Activated naive CD4-positive, alpha-beta T cell (primary cell): ENCODE results near the gene COX5A.

Experiments
- DNase-seq, 4 experiments: peaks; one replicate each; lab custom pipeline; 2025; lab: John Stamatoyannopoulos, UW

Gene COX5A

GRCh38 chr15:74937590-74938371 is at the start of gene COX5A:
COX5A (minus strand) TSS chr15:74938073; CDS start chr15:74938014, 59 bp downstream.
- peak; percentile 59 to 87 (median 78) for DNase-seq

DNA sequence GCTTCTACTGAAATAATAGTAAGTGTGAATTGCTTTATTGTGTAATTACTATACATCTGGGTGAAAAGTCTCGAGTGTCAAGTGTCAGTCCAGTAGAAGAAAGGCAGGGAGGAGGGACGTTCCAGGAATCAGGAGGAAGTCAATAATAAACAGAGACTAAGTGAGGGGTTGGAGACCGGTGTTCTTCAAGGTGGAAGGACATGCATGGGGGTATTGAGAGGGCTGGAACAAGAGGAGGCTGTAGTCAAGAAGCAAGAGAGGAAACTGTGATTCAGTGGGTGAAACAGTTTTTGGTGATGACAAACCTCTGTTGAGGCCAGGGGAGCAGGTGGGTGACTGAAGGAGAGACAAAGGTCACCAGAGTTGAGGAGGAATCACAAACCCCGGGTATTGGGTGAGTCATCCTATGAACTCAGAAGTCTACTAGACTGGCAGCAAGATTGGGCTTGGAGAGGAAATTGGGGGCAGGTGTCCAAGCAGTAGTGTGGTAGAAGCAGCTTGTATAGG is 45.9 kb upstream of the COX5A start:
- DNase-seq = no peak

DNA sequence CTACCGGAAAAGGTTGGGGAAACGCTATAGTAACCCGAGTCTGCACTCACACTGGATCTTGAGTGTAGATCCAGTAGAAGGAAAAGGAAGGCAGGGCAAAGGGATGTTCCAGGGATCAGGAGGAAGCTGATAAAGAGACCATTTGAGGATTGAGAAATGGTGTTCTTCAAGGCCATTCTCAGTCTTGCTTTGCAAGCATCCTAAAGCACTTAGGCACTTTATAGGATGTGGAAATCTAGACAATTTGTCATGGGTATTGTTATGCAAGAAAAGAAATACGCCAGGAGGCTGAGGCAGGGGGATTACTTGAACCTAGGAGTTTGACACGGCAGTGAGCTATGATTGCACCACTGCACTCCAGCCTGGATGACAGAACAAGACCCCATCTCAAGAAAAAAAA is 44.3 kb upstream of the COX5A start:
- DNase-seq = no peak

- DNase-seq = peak in 2 of 4 experiments; percentile 15 to 35
These were observed 40.6 kb upstream of the COX5A start for GRCh38 chr15:74978503-74978902.

- DNase-seq = no peak
These were observed 40.2 kb upstream of the COX5A start for GRCh38 chr15:74978077-74978476.

GRCh38 chr15:74977599-74977998 is 39.7 kb upstream of the COX5A start:
- no peak for DNase-seq

DNA sequence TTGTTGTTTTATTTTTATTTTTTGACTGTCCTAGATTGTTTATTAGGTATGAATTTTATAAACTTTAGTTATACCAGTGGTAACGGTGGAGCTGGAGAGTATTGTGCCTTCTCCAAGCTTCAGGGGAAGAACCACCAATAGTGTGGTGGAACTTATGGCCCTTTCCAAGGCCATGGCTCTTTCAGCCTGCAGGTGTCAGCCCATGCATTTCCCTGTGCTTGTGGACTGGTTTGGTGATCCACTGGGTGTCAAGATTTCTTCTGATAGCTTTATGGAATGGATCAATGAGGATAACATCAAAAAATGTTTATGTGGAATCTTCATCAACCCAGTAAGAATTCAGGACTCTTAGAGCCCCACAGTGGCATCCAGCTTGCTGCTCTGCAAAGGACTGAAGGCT is 38.3 kb upstream of the COX5A start:
- no peak for DNase-seq

DNA sequence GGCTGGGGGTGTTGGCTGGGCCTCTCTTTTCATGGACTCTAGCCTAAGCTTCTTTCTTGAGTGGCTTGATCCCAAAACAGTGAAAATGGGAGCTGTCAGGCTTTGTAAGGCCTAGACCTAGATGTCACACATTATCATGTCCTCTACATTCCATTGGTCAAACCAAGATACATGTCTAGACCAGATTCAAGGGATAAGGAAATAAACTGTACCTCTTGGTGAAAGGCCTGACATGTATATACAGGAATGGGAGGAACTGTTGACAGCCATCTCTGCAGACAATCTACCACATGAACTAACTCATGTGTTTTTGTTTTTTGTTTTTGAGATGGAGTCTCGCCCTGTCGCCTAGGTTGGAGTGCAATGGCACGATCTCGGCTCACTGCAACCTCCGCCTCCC is 29.8 kb upstream of the COX5A start:
- no peak for DNase-seq

- no peak for DNase-seq
These were observed 26.9 kb upstream of the COX5A start for GRCh38 chr15:74964794-74965193.

DNA sequence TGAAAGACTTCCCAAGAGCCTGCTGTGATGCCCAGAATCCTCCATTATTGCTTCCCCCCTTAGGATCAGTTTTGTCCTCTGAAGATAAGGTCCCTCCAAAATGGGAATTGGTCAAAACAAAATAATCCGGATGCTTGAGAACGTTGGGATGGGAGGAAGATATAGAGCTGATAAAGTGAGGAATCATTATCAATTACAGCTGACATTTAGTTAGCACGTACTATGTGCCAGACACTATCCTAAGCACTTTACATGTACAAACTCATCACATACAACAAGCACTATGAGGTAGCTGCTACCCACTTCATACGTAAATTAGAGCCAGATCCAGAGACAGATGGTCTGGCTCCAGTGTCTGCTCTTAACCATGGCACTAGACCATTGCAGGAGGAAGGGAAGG is 25.3 kb upstream of the COX5A start:
- no peak for DNase-seq

DNA sequence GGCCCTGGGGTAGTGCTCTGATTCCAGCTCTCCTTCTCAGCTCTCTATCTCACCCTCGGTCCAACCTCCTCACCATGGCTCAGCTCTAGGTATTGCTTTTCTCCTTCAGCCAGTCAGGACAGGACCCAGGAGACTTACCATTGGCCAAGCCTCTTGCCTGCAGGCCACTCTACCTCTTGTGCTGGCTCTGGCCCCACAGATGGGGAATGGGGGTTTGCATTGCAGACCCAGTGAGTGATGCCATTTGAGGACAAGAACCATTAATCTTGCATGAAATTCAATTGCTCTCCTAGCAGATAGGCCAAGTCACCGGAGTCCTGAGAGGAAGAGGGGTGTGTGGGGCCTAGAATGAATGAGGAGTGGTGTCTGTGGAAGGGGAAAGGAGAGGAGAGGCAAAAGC is 24.8 kb upstream of the COX5A start:
- no peak for DNase-seq

- DNase-seq = no peak
These were observed 24.3 kb upstream of the COX5A start for GRCh38 chr15:74962219-74962618.

GRCh38 chr15:74961616-74962015 is 23.7 kb upstream of the COX5A start:
- DNase-seq = no peak

DNA sequence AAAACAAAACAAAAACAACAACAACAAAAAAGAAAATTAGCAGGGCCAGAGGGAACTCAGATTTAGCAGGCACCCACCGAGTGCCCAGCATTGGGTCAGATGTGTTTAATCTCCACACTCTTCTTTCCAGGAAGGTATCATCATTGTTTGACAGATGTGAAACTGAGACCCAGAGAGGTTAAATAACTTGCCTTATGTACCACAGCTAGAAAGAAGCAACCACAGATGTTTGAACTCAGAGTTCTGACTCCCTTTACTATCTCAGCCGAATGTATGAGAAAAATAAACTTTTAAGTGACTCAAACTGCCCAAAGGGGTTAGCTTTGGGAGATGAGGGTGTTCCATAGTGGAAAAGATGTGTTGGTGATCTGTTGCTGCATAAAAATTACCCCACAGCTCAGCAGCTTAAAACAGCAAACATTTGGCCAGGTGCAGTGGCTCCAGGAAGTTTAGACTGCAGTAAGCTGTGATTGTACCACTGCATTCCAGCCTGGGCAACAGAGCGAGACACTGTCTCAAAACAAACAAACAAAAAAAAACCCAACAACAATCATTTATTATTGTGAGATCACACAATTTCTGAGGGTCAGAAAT is 23.2 kb upstream of the COX5A start:
- no peak for DNase-seq

DNA sequence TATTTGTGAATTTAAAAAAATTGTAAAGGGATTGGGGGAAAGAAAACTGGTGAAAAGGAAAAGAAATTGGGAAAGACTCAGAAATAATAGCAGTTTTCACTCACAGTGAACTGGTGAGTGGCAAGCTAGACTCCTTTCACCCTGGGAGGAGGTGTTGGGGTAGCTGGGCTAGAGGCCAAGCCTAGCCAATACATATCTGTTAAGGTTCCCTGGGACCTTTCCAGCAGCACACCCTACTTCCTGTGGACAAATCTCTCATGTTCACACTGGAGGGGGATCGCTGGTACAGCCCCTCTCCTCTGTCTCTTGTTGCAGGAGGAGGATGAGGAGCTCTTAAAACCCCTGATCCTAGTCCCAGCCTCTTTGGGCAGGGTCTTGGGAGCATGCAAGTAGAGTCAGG is 22.4 kb upstream of the COX5A start:
- DNase-seq = no peak

- DNase-seq = no peak
These were observed 21.7 kb upstream of the COX5A start for GRCh38 chr15:74959586-74959939.

- DNase-seq = no peak
These were observed 21.2 kb upstream of the COX5A start for GRCh38 chr15:74958908-74959585.

DNA sequence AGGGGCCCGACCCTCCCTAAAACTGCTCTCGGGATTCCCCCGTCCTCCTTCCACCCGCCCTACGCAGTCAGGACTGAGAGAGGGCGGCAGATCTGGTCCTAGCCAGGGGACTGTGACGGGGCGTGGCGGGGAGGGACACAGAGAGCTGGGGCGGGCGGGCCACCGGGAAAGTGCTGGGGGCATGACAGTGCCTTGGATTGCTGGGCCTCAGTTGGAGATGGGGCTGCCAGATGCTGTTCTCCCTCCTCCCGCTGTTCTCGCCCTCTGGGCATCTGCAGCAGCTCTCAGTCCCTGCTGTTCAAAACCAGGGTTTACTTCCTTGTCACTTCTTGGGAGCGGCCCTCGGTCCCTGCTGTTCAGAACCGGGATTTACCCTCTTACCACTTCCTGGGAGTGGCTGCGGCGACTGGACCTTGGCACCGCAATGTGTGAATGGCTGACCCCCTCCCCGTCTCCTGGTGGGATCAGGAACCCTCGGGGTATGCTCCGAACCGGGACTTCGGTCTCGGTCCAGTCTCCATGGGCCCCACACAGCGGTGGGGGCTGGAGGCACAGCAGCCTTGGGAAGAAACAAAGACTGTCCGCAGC is 20.5 kb upstream of the COX5A start:
- DNase-seq = no peak

- DNase-seq = no peak
These were observed 19.7 kb upstream of the COX5A start for GRCh38 chr15:74957476-74958035.

- peak; percentile 31 to 59 (median 37) for DNase-seq
These were observed 19.0 kb upstream of the COX5A start, which contains the start of gene RPP25 for GRCh38 chr15:74956648-74957475. RPP25 (minus strand) TSS chr15:74956772; CDS start chr15:74956583, 189 bp downstream.
